ENCODE data around the gene EGFL8.

Gene EGFL8

DNA sequence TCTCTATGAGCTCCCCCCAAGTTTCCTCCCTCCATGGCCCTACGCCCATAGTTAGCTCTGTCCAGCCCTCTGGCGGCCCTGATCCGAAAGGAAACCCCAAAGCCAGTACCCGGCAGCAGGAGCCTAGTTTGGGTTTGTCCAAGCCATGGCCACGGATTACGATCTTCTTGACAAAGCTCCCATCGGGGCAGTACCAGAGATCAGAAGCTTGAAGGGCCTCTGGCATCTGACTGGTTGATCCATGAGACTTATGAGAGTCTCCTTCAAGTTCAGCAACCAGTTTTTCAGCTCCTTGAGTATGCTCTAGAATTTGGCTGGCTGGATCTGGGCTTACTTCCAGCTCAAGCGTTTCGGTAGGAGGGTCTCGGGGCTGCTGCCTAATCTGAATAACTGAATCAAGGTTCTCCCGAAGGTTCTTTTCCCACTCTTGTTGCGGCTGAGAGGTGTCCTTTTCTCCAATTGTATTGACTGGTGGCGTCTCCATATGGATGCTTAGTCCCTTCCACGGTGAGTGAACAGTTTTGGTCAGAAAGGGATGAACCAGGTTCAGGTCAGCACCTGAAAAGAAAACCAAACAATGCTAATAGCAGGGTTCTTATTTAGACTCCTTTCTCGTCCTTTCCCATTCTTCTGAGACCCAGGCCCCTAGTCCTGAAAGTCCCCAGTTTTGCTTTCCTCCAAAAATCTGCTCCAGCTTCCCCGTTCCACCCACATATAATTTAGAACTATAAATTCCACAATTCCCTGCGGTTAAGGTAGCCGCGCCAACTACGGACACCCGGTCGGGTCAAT is 34.9 kb upstream of the EGFL8 start:
- no peak for TF ChIP-seq CTCF (conservative IDR thresholded peaks at IDR 0.05; ENCODE audit: control insufficient read depth, insufficient read depth, low read depth, low read length)
- DNase-seq (ENCODE audit: low read depth) = no peak
- H3K4me3 ChIP-seq (ENCODE audit: control insufficient read depth, low read depth, low read length) = peak overlapping the region; percentile 78

- no peak for TF ChIP-seq CTCF (conservative IDR thresholded peaks at IDR 0.05; ENCODE audit: control insufficient read depth, insufficient read depth, low read depth, low read length)
- no peak overlapping the region for H3K4me3 ChIP-seq (ENCODE audit: control insufficient read depth, low read depth, low read length)
- DNase-seq (ENCODE audit: low read depth) = no peak
These were observed 32.9 kb upstream of the EGFL8 start for GRCh38 chr6:32131439-32131948.

DNA sequence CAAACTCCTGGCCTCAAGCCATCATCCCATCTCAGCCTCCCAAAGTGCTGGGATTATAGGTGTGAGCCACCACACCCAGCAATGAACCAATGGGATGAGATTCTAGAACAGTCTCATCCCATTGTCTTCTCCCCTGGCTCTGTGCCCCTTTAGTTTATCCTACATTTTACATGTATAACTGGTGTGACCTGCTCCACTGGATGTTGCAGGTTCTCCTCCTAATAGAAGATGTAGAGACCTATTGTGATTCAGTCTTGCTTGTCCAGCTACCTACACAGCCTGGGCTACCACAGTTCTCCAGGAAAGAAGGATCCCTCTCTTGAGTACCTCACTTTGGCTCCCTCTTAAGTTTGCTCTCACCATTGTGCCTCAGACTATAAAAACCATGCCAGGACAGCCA is 32.3 kb upstream of the EGFL8 start:
- no peak for TF ChIP-seq CTCF (conservative IDR thresholded peaks at IDR 0.05; ENCODE audit: control insufficient read depth, insufficient read depth, low read depth, low read length)
- DNase-seq (ENCODE audit: low read depth) = no peak
- H3K4me3 ChIP-seq (ENCODE audit: control insufficient read depth, low read depth, low read length) = no peak overlapping the region

DNA sequence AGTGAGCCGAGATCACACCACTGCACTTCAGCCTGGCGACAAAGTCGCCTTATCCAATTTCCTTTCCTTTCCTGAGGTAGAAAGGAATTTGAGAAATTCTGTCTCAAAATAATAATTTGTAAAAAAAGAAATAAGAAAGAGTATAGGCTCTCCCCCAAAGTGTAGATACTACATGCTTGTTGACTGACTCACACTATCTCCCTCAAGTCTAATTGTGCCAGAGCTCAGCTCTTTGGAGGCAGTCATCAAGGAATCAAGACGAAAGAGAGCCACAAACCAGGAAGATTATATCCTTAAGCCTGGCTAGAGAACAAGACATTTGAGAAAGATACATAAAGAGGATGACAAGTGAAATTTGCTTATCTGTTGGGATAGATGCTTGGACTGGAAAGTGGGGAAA is 30.6 kb upstream of the EGFL8 start:
- no peak for DNase-seq (ENCODE audit: low read depth)
- TF ChIP-seq CTCF (conservative IDR thresholded peaks at IDR 0.05; ENCODE audit: control insufficient read depth, insufficient read depth, low read depth, low read length) = no peak
- no peak overlapping the region for H3K4me3 ChIP-seq (ENCODE audit: control insufficient read depth, low read depth, low read length)

GRCh38 chr6:32137454-32137853 is 26.9 kb upstream of the EGFL8 start:
- H3K4me3 ChIP-seq (ENCODE audit: control insufficient read depth, low read depth, low read length) = no peak overlapping the region
- DNase-seq (ENCODE audit: low read depth) = no peak
- no peak for TF ChIP-seq CTCF (conservative IDR thresholded peaks at IDR 0.05; ENCODE audit: control insufficient read depth, insufficient read depth, low read depth, low read length)

DNA sequence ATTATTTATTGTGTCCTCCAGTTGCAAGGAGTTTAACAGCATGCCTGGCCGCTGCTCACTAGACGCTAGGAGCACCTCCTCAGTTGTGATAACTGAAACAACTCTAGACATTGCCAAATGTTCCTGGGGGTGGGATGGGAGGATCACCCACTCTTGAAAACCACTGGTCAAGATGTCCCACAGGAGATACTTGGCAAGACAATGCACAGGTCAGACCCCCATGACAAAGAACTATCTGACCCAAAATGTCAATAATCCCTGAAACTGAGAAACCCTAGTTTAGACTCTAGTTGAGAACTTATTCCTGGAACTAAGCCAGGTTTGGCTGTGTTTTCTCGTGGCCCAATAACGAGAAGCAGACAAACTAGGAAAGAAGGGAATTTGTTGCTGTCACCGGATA is 24.8 kb upstream of the EGFL8 start:
- TF ChIP-seq CTCF (conservative IDR thresholded peaks at IDR 0.05; ENCODE audit: control insufficient read depth, insufficient read depth, low read depth, low read length) = no peak
- DNase-seq (ENCODE audit: low read depth) = no peak
- H3K4me3 ChIP-seq (ENCODE audit: control insufficient read depth, low read depth, low read length) = no peak overlapping the region

All from fibroblast of mammary gland (primary cell).